Neural progenitor cell (in vitro differentiated cells): Measurements from ENCODE around the gene COASY. TPM values are rescaled to one million over a fixed set of nuclear protein-coding genes. Genes with fewer than 3 reads are reported as not detected.

Experiments
- DNase-seq: peaks from one replicate; pipeline ENCODE4 v3.0.0-alpha.2; 2016; ENCODE audit warnings: low spot score
- H2AFZ ChIP-seq: fragments of 200-600 bp; sonication (generic); replicated peaks from 2 replicates; pipeline ENCODE4 v1.6.1; 2016; ENCODE audit warnings: antibody characterized with exemption
- H3F3A ChIP-seq: fragments of 200-600 bp; sonication (generic); 2 replicates; pipeline ENCODE4 v1.6.1; 2016; ENCODE audit warnings: antibody characterized with exemption, low read depth
- H3K27ac ChIP-seq: fragments of 200-600 bp; sonication (generic); 2 replicates; pipeline ENCODE4 v1.5.1; 2016; ENCODE audit warnings: mild to moderate bottlenecking
- H3K27me3 ChIP-seq: fragments of 200-600 bp; sonication (generic); 2 replicates; pipeline ENCODE4 v1.6.1; 2016; ENCODE audit warnings: mild to moderate bottlenecking, moderate library complexity
- H3K36me3 ChIP-seq: fragments of 200-600 bp; sonication (generic); 2 replicates; pipeline ENCODE4 v1.5.1; 2016
- H3K4me1 ChIP-seq: fragments of 200-600 bp; sonication (generic); 2 replicates; pipeline ENCODE4 v1.6.1; 2016; ENCODE audit warnings: mixed run types
- H3K4me2 ChIP-seq: fragments of 200-600 bp; sonication (generic); 2 replicates; pipeline ENCODE4 v1.6.1; 2016
- H3K4me3 ChIP-seq: fragments of 200-600 bp; sonication (generic); 2 replicates; pipeline ENCODE4 v1.5.1; 2016
- H3K79me2 ChIP-seq: fragments of 200-600 bp; sonication (generic); 2 replicates; pipeline ENCODE4 v1.6.1; 2016; ENCODE audit warnings: low read depth
- H3K9ac ChIP-seq: fragments of 200-600 bp; sonication (generic); 2 replicates; pipeline ENCODE4 v1.6.1; 2016
- H3K9me3 ChIP-seq: fragments of 200-600 bp; sonication (generic); 2 replicates; pipeline ENCODE4 v1.5.1; 2016; ENCODE audit warnings: low read depth
- H4K20me1 ChIP-seq: fragments of 200-600 bp; sonication (generic); 2 replicates; pipeline ENCODE4 v1.6.1; 2016; ENCODE audit warnings: low read depth
- H3K27ac Mint-ChIP-seq: 3 replicates; pipeline ENCODE4 v1.8.0; 2021; ENCODE audit warnings: mixed read lengths
- H3K27me3 Mint-ChIP-seq: 2 replicates; pipeline ENCODE4 v1.8.0; 2022; ENCODE audit warnings: low read depth, mild to moderate bottlenecking, inconsistent platforms, moderate library complexity, mixed read lengths; ENCODE audit not compliant: insufficient read depth
- H3K36me3 Mint-ChIP-seq: 3 replicates; pipeline ENCODE4 v1.8.0; 2021; ENCODE audit warnings: mixed read lengths
- H3K4me1 Mint-ChIP-seq: 3 replicates; pipeline ENCODE4 v1.8.0; 2021; ENCODE audit warnings: mixed read lengths
- H3K4me3 Mint-ChIP-seq: 3 replicates; pipeline ENCODE4 v1.8.0; 2021; ENCODE audit warnings: mild to moderate bottlenecking, moderate library complexity, mixed read lengths
- H3K9me3 Mint-ChIP-seq: 3 replicates; pipeline ENCODE4 v1.8.0; 2020; ENCODE audit warnings: mixed read lengths
- EZH2 ChIP-seq: fragments of 200-600 bp; sonication (generic); IDR thresholded peaks from 2 replicates; pipeline ENCODE4 v1.6.1; 2017; ENCODE audit warnings: antibody characterized with exemption, mild to moderate bottlenecking, moderate library complexity
- EZH2phosphoT487 ChIP-seq: fragments of 200-600 bp; sonication (generic); IDR thresholded peaks from 2 replicates; pipeline ENCODE4 v1.6.1; 2017; ENCODE audit warnings: antibody characterized with exemption
- total RNA-seq: library from RNA; depleted of rRNA; stranded (reverse); fragments of >200 nt; gene quantifications from 2 replicates; pipeline ENCODE4 v1.2.3, GENCODE V29; 2015; ENCODE audit warnings: low replicate concordance
- TF ChIP-seq, protein P1 (sequence below): fragments of 200-600 bp; sonication (generic); IDR thresholded peaks from 2 replicates; pipeline ENCODE4 v1.5.1; 2017; ENCODE audit warnings: antibody characterized with exemption, mild to moderate bottlenecking

The COASY gene
- total RNA-seq, 1 donor from 2014 or later, result 6.1 TPM

DNA sequence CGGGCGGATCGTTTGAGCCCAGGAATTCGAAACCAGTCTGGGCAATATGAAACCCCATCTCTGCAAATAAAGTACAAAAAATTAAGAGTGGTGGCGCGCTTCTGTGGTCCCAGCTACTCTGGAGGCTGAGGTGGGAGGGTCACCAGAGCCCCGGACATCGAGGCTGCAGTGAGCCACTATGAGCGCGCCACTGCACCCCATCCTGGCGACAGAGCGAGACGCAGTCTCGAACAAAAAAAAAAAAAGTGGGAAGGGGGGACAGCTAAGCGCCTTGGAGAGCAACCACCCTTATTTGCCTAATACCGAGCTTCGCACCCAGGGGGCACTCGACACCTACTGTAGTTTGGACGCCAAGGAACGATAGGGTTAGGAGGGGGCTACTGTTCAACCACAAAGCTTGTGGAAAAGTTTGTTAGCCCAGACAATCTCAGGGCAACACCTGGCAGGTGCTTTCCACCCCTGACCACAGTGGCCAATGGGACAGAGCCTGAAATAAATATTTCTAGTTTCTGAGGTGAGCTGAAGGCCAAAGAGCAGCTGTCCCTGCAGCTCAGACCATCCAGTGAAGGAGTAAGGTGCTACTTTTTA is 16.4 kb downstream of the COASY start:
- H3K36me3 ChIP-seq, result no peaks in the 10 kb centered on the region
- Mint-ChIP-seq H3K9me3 (no peaks in the 10 kb centered on the region), H3K4me3 (peak overlapping the region; percentile 100), H3K27ac (peak overlapping the region; percentile 99), H3K36me3 (peaks cover 23% of the 10 kb centered on the region), H3K4me1 (peaks cover 28% of the 10 kb centered on the region), H3K27me3 (peaks cover 6% of the 10 kb centered on the region)
- peaks cover 41% of the 10 kb centered on the region for H3F3A ChIP-seq
- H3K9ac ChIP-seq, result peak overlapping the region; percentile 42
- H3K27ac ChIP-seq, result no peak overlapping the region
- peak overlapping the region; percentile 79 for H3K4me2 ChIP-seq
- H3K27me3 ChIP-seq, result no peaks in the 10 kb centered on the region
- TF ChIP-seq EZH2phosphoT487, result no peak
- TF ChIP-seq, protein P1, sequence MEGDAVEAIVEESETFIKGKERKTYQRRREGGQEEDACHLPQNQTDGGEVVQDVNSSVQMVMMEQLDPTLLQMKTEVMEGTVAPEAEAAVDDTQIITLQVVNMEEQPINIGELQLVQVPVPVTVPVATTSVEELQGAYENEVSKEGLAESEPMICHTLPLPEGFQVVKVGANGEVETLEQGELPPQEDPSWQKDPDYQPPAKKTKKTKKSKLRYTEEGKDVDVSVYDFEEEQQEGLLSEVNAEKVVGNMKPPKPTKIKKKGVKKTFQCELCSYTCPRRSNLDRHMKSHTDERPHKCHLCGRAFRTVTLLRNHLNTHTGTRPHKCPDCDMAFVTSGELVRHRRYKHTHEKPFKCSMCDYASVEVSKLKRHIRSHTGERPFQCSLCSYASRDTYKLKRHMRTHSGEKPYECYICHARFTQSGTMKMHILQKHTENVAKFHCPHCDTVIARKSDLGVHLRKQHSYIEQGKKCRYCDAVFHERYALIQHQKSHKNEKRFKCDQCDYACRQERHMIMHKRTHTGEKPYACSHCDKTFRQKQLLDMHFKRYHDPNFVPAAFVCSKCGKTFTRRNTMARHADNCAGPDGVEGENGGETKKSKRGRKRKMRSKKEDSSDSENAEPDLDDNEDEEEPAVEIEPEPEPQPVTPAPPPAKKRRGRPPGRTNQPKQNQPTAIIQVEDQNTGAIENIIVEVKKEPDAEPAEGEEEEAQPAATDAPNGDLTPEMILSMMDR, result peak; percentile 73
- TF ChIP-seq EZH2, result peak; percentile 24
- no peak overlapping the region for H2AFZ ChIP-seq
- DNase-seq, result peak; percentile 92
- H3K79me2 ChIP-seq, result peaks cover 25% of the 10 kb centered on the region
- peaks cover 11% of the 10 kb centered on the region for H4K20me1 ChIP-seq
- peak overlapping the region; percentile 67 for H3K4me3 ChIP-seq
- H3K4me1 ChIP-seq, result peaks cover 14% of the 10 kb centered on the region
- no peaks in the 10 kb centered on the region for H3K9me3 ChIP-seq

DNA sequence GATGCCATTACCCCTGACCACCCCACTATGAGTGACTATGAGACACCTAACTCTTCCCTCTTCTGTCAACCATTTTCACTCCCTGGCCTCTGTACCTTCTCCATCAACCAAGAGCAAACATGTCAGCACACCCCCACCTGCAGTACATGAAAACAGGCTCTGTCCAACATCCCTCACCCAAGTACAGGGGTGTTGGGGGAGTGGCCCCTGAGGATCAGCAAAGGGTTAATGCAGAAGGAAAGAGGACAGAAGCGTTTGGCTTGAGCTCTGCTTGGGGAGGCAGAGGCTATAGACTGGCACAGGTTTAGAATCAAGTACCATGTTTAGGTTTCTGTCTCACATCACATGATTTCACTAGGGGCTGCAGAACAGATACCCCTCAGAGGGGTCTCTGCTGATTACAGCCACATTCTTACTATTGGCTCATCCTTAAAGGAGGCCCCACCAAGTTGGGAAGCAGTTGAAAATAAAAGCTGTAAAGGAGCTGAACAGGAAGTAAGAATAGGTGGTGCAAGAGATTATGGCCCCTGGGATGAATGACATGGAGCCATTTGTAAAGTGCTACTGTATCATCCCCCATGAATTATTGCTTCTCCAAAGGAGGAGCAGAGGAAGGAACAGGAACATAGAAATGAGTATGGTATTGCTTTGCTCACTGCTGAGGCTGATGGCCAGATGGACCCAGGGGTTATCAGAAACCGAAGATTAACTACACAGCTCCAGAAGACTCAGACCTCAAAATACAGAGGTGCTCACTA is 18.0 kb downstream of the COASY start:
- Histone ChIP-seq H3K9ac (no peak overlapping the region), H3K4me3 (no peak overlapping the region), H3K79me2 (peaks cover 25% of the 10 kb centered on the region), H3K4me2 (no peak overlapping the region), H2AFZ (no peak overlapping the region), H3K36me3 (no peaks in the 10 kb centered on the region), H4K20me1 (peaks cover 6% of the 10 kb centered on the region), H3K27me3 (no peaks in the 10 kb centered on the region), H3K27ac (no peak overlapping the region), H3K9me3 (no peaks in the 10 kb centered on the region), H3K4me1 (peaks cover 14% of the 10 kb centered on the region), H3F3A (peaks cover 28% of the 10 kb centered on the region)
- no peak for DNase-seq
- peaks cover 25% of the 10 kb centered on the region for H3K36me3 Mint-ChIP-seq
- no peaks in the 10 kb centered on the region for H3K9me3 Mint-ChIP-seq
- TF ChIP-seq EZH2, result no peak
- no peak for TF ChIP-seq EZH2phosphoT487
- TF ChIP-seq, protein P1, result no peak
- no peak overlapping the region for H3K27ac Mint-ChIP-seq
- peaks cover 6% of the 10 kb centered on the region for H3K27me3 Mint-ChIP-seq
- H3K4me1 Mint-ChIP-seq, result peaks cover 28% of the 10 kb centered on the region
- peak overlapping the region; percentile 75 for H3K4me3 Mint-ChIP-seq

DNA sequence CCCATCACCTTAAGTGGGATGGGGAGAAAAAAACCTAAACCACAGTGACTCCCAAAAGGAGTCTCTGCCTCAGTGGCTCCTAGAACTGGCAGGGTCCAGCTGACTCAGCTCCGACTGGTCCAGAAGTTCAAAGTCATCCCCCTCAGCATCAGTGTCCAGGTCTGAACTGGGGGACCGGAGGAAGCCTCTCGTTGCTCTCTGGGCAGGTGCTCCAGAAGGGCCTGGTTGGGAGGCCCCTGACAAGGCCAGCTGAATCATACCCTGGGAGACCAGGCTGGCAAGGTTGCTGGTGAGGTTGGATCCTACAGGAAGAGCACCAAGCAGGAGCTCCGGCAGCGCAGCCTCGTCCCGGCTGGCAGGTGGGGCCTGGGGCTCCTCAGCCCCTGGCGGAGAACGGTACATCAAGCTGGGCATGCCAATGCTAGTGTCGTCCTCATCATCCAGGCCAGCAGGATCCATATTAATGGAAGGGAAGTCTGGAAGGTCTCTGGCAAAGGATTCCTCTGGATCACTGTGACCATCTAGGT is 19.9 kb downstream of the COASY start:
- DNase-seq, result no peak
- peaks cover 22% of the 10 kb centered on the region for H3K36me3 Mint-ChIP-seq
- no peak overlapping the region for H3K4me2 ChIP-seq
- no peak overlapping the region for H3K27ac Mint-ChIP-seq
- no peaks in the 10 kb centered on the region for H3K36me3 ChIP-seq
- H3K4me1 ChIP-seq, result peaks cover 5% of the 10 kb centered on the region
- peaks cover 6% of the 10 kb centered on the region for H4K20me1 ChIP-seq
- H3F3A ChIP-seq, result peaks cover 27% of the 10 kb centered on the region
- H3K27ac ChIP-seq, result no peak overlapping the region
- no peak overlapping the region for H2AFZ ChIP-seq
- peaks cover 6% of the 10 kb centered on the region for H3K79me2 ChIP-seq
- no peak overlapping the region for H3K4me3 ChIP-seq
- peaks cover 15% of the 10 kb centered on the region for H3K4me1 Mint-ChIP-seq
- H3K27me3 Mint-ChIP-seq, result peaks cover 3% of the 10 kb centered on the region
- H3K4me3 Mint-ChIP-seq, result no peak overlapping the region
- H3K9me3 Mint-ChIP-seq, result no peaks in the 10 kb centered on the region
- no peaks in the 10 kb centered on the region for H3K27me3 ChIP-seq
- no peak for TF ChIP-seq EZH2
- TF ChIP-seq, protein P1, result no peak
- no peak for TF ChIP-seq EZH2phosphoT487
- no peaks in the 10 kb centered on the region for H3K9me3 ChIP-seq
- no peak overlapping the region for H3K9ac ChIP-seq
